ENCODE measurements around the gene IL17F. TPM values are rescaled to one million over a fixed set of nuclear protein-coding genes. Genes with fewer than 3 reads are reported as not detected.

IL17F gene
- polyA plus RNA-seq (2013, experiment 1 of 2): not detected
- not detected for polyA plus RNA-seq (2013, experiment 2 of 2)

DNA sequence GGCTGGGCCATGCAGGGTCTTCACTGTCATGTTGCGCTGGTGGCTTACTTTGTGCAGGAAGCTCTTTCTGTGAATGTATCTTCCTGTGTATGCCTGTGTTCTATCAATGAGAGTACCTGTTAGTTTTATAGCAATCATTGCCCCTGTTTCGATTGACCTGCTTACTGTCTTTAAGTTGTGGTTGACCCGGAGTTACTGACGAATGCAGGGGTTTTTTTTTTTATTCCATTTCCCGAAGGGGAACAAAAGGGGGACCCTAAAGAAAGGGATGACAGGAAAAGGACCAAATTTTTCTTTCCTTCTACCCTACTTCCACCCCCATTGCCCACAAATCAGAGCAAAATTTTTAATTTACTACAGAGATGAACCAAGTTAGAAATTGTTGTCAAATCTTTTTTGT, at the start of gene IL17F:
IL17F (minus strand) TSS at position 101 of the 400 bp plus-strand sequence; CDS start at position 30, 71 bp downstream.
- Histone ChIP-seq H3K27ac (ENCODE audit: low read depth, low read length) (no peak within 1 kb of the TSS), H3K36me3 (ENCODE audit: insufficient read depth, low read length) (no peaks in the 10 kb centered on the region), H3K9ac (ENCODE audit: low read depth, low read length) (no peak within 1 kb of the TSS), H3K9me3 (ENCODE audit: insufficient read depth, low read depth, low read length) (no peaks in the 10 kb centered on the region), H3K4me1 (ENCODE audit: insufficient read depth, low read length) (no peaks in the 10 kb centered on the region), H3K27me3 (ENCODE audit: insufficient read depth, low read length) (no peaks in the 10 kb centered on the region), H3K4me3 (ENCODE audit: low read length) (no peak within 1 kb of the TSS)
- WGBS: 94% methylated on average over 5 of the region's 5 CpGs

DNA sequence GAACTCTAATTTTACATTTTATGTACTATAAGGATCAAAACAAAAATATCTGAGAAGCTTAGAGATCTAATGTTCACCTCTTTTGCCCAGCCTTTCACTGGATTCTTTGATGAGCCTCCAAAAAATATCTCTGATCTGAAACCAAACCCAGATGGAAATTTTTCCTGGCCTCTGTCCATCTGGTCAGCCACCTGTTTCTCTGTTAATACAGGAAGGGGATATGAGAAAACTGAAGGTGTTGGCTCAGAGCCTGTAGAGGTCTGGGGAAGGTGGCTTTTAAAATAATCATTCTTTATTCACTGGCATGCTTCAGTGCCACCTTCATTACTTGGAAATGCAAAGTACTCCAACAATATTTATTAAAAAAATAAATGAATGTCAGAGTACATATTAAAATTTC, 48.8 kb upstream of the IL17F start:
- H3K27ac ChIP-seq (ENCODE audit: low read depth, low read length): no peak overlapping the region
- H3K4me3 ChIP-seq (ENCODE audit: low read length): no peak overlapping the region
- H3K9me3 ChIP-seq (ENCODE audit: insufficient read depth, low read depth, low read length): peaks cover 6% of the 10 kb centered on the region; the same call in 1 of the 2 replicates
- no peaks in the 10 kb centered on the region for H3K27me3 ChIP-seq (ENCODE audit: insufficient read depth, low read length)
- no peaks in the 10 kb centered on the region for H3K4me1 ChIP-seq (ENCODE audit: insufficient read depth, low read length)
- no peaks in the 10 kb centered on the region for H3K36me3 ChIP-seq (ENCODE audit: insufficient read depth, low read length)
- H3K9ac ChIP-seq (ENCODE audit: low read depth, low read length): no peak overlapping the region

DNA sequence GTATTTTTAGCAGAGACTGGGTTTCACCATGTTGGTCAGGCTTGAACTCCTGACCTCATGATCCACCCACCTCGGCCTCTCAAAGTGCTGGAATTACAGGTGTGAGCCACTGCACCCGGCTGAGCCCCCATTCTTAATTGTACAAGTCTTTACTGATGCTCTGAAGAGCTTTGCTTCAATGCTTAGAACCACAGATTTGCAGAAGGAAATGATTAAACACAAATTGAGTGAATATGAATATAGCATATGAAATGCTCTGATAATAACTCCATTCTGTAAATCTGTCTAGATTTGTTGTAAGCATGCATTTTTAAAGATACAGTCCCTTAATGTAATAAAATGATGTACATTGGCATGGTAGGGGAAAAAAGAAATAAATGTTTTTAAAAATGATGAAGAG, 44.5 kb upstream of the IL17F start:
- 87% methylated on average over 2 of the region's 2 CpGs for WGBS
- Histone ChIP-seq H3K9me3 (ENCODE audit: insufficient read depth, low read depth, low read length) (no peaks in the 10 kb centered on the region), H3K4me3 (ENCODE audit: low read length) (no peak overlapping the region), H3K27me3 (ENCODE audit: insufficient read depth, low read length) (no peaks in the 10 kb centered on the region), H3K36me3 (ENCODE audit: insufficient read depth, low read length) (no peaks in the 10 kb centered on the region), H3K9ac (ENCODE audit: low read depth, low read length) (no peak overlapping the region), H3K4me1 (ENCODE audit: insufficient read depth, low read length) (peaks cover 10% of the 10 kb centered on the region), H3K27ac (ENCODE audit: low read depth, low read length) (no peak overlapping the region)

DNA sequence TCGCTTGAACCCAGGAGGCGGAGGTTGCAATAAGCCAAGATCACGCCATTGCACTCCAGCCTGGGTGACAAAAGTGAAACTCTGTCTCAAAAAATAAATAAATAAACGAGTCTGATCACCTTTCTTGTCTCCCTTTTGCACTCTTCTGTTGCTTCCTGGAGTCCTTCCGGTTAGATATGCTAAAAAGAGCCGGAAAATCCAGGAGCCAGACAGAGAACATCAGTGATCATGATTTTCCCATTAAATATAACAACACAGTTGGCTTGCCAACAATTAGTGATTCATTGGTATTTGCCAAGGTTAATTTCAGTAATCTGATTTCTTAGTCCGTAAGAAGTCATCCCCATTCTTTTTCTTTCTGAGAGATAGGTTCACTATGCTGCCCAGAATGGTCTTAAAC, 43.9 kb upstream of the IL17F start:
- Histone ChIP-seq H3K9ac (ENCODE audit: low read depth, low read length) (no peak overlapping the region), H3K9me3 (ENCODE audit: insufficient read depth, low read depth, low read length) (no peaks in the 10 kb centered on the region), H3K27ac (ENCODE audit: low read depth, low read length) (no peak overlapping the region), H3K27me3 (ENCODE audit: insufficient read depth, low read length) (no peaks in the 10 kb centered on the region), H3K36me3 (ENCODE audit: insufficient read depth, low read length) (peaks cover 2% of the 10 kb centered on the region), H3K4me3 (ENCODE audit: low read length) (no peak overlapping the region), H3K4me1 (ENCODE audit: insufficient read depth, low read length) (peaks cover 11% of the 10 kb centered on the region)
- 96% methylated on average over 7 of the region's 7 CpGs for WGBS

DNA sequence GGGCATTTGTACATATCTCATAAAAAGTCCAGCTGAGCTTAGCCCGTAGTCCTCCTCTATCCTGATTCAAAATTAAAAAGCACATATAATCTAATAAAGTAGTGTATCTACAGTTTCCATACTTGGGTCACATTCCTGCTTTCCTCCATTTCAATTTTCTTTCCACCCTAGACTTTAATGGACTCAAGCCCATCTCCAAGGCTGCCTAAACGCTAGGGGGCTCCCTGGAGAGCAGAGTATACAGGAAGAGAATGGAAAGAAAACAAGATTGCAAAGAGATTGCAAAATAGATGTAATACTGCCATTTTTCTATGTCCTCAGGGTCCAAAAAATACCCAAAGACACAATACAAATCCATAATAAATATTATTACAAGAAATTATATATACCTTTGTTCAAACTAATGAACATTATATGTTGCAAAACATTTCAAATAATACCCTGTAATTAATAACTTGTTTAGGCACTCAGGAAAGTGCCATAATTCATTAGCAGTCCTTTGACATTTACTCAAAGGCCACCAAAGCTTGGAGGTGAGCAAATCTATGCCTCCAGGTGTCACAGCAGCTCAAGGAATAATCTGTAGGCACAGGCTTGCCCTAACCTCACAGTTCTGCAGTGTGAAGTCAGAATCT, 42.6 kb upstream of the IL17F start:
- H3K27ac ChIP-seq (ENCODE audit: low read depth, low read length): no peak overlapping the region
- H3K9ac ChIP-seq (ENCODE audit: low read depth, low read length): no peak overlapping the region
- peaks cover 15% of the 10 kb centered on the region for H3K4me1 ChIP-seq (ENCODE audit: insufficient read depth, low read length)
- no peaks in the 10 kb centered on the region for H3K9me3 ChIP-seq (ENCODE audit: insufficient read depth, low read depth, low read length)
- 0% methylated on average over 2 of the region's 2 CpGs for WGBS
- H3K27me3 ChIP-seq (ENCODE audit: insufficient read depth, low read length): no peaks in the 10 kb centered on the region
- no peak overlapping the region for H3K4me3 ChIP-seq (ENCODE audit: low read length)
- H3K36me3 ChIP-seq (ENCODE audit: insufficient read depth, low read length): peaks cover 15% of the 10 kb centered on the region

DNA sequence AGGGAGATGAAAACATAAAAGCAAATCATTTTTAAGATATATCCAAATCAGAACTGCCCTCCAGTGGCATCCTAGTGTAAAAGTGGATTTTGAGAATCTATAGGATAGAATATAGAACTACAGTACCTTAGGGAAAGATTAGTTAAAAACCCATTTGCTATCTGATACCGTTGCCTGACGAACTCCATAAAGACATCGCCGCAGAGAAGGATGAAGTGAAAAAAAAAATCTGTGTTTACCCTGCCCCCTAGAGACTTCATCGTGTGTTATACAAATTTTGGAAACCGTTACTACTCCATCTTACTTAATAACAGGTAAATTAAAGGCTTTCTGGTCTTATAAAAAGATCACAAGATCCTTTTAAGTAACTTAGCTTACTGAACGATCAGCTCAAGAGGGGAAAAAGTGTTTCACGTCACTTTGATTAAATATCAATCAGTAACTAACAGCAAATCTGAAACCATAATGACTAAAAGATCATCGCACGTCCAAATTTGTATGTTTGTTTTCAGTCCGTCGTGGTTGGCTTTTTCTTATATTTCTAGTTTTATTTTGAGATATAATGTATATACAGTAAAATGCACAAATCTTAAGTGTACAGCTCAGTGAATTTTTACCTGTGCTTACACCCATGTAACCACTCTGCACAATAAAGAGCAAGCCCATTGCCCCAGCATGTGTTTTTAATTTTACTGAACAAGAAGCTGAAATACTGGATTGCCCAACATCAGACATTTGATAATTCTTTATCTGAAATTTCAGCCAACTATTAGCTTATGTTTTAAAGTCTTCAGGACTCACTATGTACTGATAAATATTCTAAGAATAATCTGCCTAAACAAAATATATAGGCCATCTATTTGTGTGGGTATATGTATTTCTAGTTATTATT, 41.1 kb upstream of the IL17F start:
- Histone ChIP-seq H3K36me3 (ENCODE audit: insufficient read depth, low read length) (peaks cover 30% of the 10 kb centered on the region), H3K9ac (ENCODE audit: low read depth, low read length) (peak overlapping the region; percentile 76), H3K4me3 (ENCODE audit: low read length) (peak overlapping the region; percentile 74), H3K4me1 (ENCODE audit: insufficient read depth, low read length) (peaks cover 15% of the 10 kb centered on the region), H3K9me3 (ENCODE audit: insufficient read depth, low read depth, low read length) (no peaks in the 10 kb centered on the region), H3K27ac (ENCODE audit: low read depth, low read length) (no peak overlapping the region), H3K27me3 (ENCODE audit: insufficient read depth, low read length) (no peaks in the 10 kb centered on the region)
- 42% methylated on average over 6 of the region's 12 CpGs for WGBS

DNA sequence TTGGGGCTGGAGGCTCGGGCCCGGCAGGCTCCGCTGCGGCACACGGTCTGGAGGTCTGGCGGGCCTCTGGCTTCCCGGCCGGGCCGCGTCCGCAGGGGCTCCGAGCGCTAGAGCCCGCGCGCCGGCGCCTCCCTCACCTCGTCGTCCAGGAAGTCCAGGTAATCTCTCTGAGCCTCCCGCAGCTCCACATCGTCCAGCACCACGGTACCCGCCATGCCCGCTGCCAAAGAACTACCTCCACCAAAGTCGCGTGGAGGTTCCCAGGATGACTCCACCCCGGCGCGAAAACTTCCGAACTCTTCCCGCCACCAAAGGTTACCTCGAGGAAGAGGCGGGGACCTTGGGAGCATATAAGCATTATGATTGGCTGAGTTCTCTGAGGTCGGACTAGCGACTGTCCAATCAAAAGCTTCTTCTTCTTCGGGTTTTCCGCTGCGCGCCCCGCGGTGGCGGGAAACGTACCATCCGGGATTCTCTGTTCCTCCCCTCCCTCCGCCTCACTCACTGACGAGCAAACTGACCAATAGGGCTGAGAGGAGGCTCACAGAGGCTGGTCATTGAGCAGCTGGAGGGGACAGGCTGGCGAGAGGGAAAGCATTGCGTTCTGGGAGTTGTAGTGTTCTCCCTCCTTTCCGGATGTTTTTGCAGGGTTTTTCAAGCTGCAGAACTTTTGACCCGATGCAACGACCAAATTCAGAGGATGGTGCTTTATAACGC, 40.3 kb upstream of the IL17F start, which contains the start of gene MCM3:
MCM3 (minus strand) TSS at position 283 of the 717 bp plus-strand sequence; CDS start at position 215, 68 bp downstream.
- peaks cover 15% of the 10 kb centered on the region for H3K4me1 ChIP-seq (ENCODE audit: insufficient read depth, low read length)
- peak within 1 kb of the TSS; percentile 91 for H3K27ac ChIP-seq (ENCODE audit: low read depth, low read length)
- H3K36me3 ChIP-seq (ENCODE audit: insufficient read depth, low read length): peaks cover 38% of the 10 kb centered on the region
- H3K4me3 ChIP-seq (ENCODE audit: low read length): peak within 1 kb of the TSS; percentile 84
- H3K9ac ChIP-seq (ENCODE audit: low read depth, low read length): peak within 1 kb of the TSS; percentile 97
- H3K27me3 ChIP-seq (ENCODE audit: insufficient read depth, low read length): no peaks in the 10 kb centered on the region
- under 1% methylated on average over 51 of the region's 53 CpGs for WGBS
- no peaks in the 10 kb centered on the region for H3K9me3 ChIP-seq (ENCODE audit: insufficient read depth, low read depth, low read length)

DNA sequence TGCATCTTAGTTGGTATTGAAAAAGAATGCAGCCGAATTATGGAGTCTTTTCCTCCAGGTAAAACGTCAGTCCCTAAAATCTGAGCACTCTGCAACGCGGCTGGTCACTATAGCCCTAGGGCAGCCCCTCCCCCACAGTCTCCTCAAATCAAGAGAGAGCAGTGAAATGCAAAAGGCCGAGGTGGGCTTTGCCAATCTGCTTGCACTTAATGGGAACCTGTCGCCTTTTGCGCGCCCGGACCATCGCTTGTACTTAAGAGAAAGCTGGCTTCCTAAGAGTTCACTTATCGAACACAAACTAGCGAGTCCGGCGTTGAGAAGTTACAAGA, 39.8 kb upstream of the IL17F start:
- Histone ChIP-seq H3K9me3 (ENCODE audit: insufficient read depth, low read depth, low read length) (no peaks in the 10 kb centered on the region), H3K9ac (ENCODE audit: low read depth, low read length) (peak overlapping the region; percentile 97), H3K4me1 (ENCODE audit: insufficient read depth, low read length) (peaks cover 15% of the 10 kb centered on the region), H3K4me3 (ENCODE audit: low read length) (peak overlapping the region; percentile 84), H3K27me3 (ENCODE audit: insufficient read depth, low read length) (no peaks in the 10 kb centered on the region), H3K27ac (ENCODE audit: low read depth, low read length) (peak overlapping the region; percentile 91), H3K36me3 (ENCODE audit: insufficient read depth, low read length) (peaks cover 43% of the 10 kb centered on the region)
- WGBS: under 1% methylated on average over 14 of the region's 14 CpGs

DNA sequence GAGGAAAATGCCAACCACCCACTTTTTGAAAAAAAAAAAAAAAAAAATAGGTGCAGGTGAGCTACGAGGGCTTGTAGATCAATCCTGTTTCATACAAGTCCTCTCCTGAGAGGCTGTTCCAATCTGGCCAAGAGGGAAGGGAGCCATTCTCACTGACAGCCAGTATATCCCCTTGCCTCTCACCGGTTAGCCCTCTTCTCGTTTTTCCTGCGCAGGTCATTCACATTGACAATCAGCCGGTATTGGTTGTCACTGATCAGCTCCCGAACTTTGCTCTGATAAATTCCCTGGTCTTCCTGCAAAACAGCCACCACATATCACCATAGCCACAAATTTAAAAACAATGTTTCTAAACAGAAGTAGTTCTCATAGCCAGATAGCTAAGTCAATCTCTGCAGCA, 38.8 kb upstream of the IL17F start:
- H3K9me3 ChIP-seq (ENCODE audit: insufficient read depth, low read depth, low read length): no peaks in the 10 kb centered on the region

DNA sequence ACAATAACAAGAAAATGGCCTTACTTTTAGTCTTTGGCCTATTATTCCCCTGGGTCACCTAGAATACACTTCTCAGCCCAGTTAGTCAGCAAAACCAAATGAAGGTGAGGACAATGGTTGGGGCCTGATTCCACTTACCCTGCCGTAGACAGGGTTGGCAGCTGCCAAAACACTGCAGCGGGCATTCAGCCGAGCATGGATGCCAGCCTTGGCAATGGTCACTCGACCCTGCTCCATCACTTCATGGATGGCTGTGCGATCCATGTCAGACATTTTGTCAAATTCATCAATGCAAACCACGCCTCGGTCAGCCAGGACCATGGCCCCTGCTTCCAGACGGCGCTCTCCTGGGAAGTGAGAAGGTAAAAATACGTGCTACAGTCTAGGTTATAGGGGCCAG, 31.8 kb upstream of the IL17F start:
- no peak overlapping the region for H3K9ac ChIP-seq (ENCODE audit: low read depth, low read length)
- 95% methylated on average over 10 of the region's 10 CpGs for WGBS

More for the DNA sequence above, 38.8 kb upstream of the IL17F start:
- peaks cover 15% of the 10 kb centered on the region for H3K4me1 ChIP-seq (ENCODE audit: insufficient read depth, low read length)
- peak overlapping the region; percentile 97; the same call in 1 of the 2 replicates for H3K9ac ChIP-seq (ENCODE audit: low read depth, low read length)
- no peaks in the 10 kb centered on the region for H3K27me3 ChIP-seq (ENCODE audit: insufficient read depth, low read length)
- H3K4me3 ChIP-seq (ENCODE audit: low read length): peak overlapping the region; percentile 84
- H3K27ac ChIP-seq (ENCODE audit: low read depth, low read length): no peak overlapping the region
- WGBS: 80% methylated on average over 6 of the region's 6 CpGs
- peaks cover 53% of the 10 kb centered on the region for H3K36me3 ChIP-seq (ENCODE audit: insufficient read depth, low read length)

More for the DNA sequence above, 31.8 kb upstream of the IL17F start:
- Histone ChIP-seq H3K4me1 (ENCODE audit: insufficient read depth, low read length) (no peaks in the 10 kb centered on the region), H3K9me3 (ENCODE audit: insufficient read depth, low read depth, low read length) (no peaks in the 10 kb centered on the region), H3K36me3 (ENCODE audit: insufficient read depth, low read length) (peaks cover 99% of the 10 kb centered on the region), H3K27me3 (ENCODE audit: insufficient read depth, low read length) (no peaks in the 10 kb centered on the region), H3K27ac (ENCODE audit: low read depth, low read length) (no peak overlapping the region), H3K4me3 (ENCODE audit: low read length) (no peak overlapping the region)
